AG09309 (cell line): ENCODE data around the gene ELFN1.

Experiments
- DNase-seq: peaks from one replicate; pipeline ENCODE4 v3.0.0-alpha.2; 2010; ENCODE audit warnings: low read depth
- H3K4me3 ChIP-seq: 2 replicates; pipeline ENCODE4 v1.5.1; 2011; ENCODE audit warnings: mild to moderate bottlenecking, low read depth, low read length, moderate library complexity; ENCODE audit not compliant: control insufficient read depth
- CTCF ChIP-seq: IDR thresholded peaks from 2 replicates; pipeline ENCODE4 v1.5.1; 2011; ENCODE audit warnings: mild to moderate bottlenecking, low read depth, low read length, inconsistent platforms; ENCODE audit not compliant: insufficient read depth, control insufficient read depth; ENCODE audit errors: missing control alignments

ELFN1 gene

GRCh38 chr7:1679326-1679965 is 9.4 kb downstream of the ELFN1 start:
- no peak for DNase-seq
- no peak for TF ChIP-seq CTCF
- H3K4me3 ChIP-seq: no peak overlapping the region

GRCh38 chr7:1679966-1680730 is 10.1 kb downstream of the ELFN1 start:
- DNase-seq: no peak
- H3K4me3 ChIP-seq: no peak overlapping the region
- no peak for TF ChIP-seq CTCF

GRCh38 chr7:1681581-1681980 is 11.5 kb downstream of the ELFN1 start:
- no peak overlapping the region for H3K4me3 ChIP-seq
- TF ChIP-seq CTCF: no peak
- DNase-seq: no peak

- no peak for TF ChIP-seq CTCF
- DNase-seq: no peak
- no peak overlapping the region for H3K4me3 ChIP-seq
Observed at GRCh38 chr7:1685000-1685624, 15.0 kb downstream of the ELFN1 start.

- no peak for TF ChIP-seq CTCF
- no peak overlapping the region for H3K4me3 ChIP-seq
- no peak for DNase-seq
Observed at GRCh38 chr7:1688542-1688941, 18.5 kb downstream of the ELFN1 start.

GRCh38 chr7:1689311-1689710 is 19.2 kb downstream of the ELFN1 start:
- TF ChIP-seq CTCF: no peak
- DNase-seq: no peak

More at GRCh38 chr7:1689311-1689710, 19.2 kb downstream of the ELFN1 start:
- no peak overlapping the region for H3K4me3 ChIP-seq
